CD4-positive, alpha-beta T cell (primary cell): ENCODE data around the gene LYPD6B. TPM values are rescaled to one million over a fixed set of nuclear protein-coding genes. Genes with fewer than 3 reads are reported as not detected.

Experiments
- ATAC-seq: fragments of 200-7000 bp; cut with Tn5 transposase; one replicate; pipeline ENCODE4 v1.10.0; 2022; ENCODE audit warnings: mild to moderate bottlenecking; ENCODE audit not compliant: poor library complexity
- CTCF ChIA-PET: fragments of 350-600 bp; sonication (Branson Sonifier 250); formaldehyde crosslinking; loops from one replicate; lab custom pipeline; 2021; ENCODE audit warnings: antibody characterized with exemption, inconsistent platforms; lab: Charles Lee
- POLR2A ChIA-PET: fragments of 350-600 bp; sonication (Branson Sonifier 250); formaldehyde crosslinking; loops from one replicate; lab custom pipeline; 2021; ENCODE audit warnings: antibody characterized with exemption, inconsistent platforms; lab: Charles Lee
- DNase-seq, 14 experiments: peaks; one replicate each; pipeline ENCODE4 v3.0.0-alpha.2; 2013 to 2020; ENCODE audit warnings: mixed read lengths in 2 of 14
- H3K27ac ChIP-seq, 2 donors: one replicate each; pipeline versions ENCODE4 v1.5.1 to v1.7.0; 2013; ENCODE audit warnings: low read length in 2 of 2, low read depth in 1 of 2, mild to moderate bottlenecking in 1 of 2
- H3K27me3 ChIP-seq, 2 experiments: 1 replicate in 1 of 2; 2 replicates in 1 of 2; pipeline versions ENCODE4 v1.6.1 to v1.7.0; 2013; ENCODE audit warnings: low read length in 2 of 2, control low read depth in 1 of 2, mild to moderate bottlenecking in 1 of 2, moderate library complexity in 1 of 2; ENCODE audit not compliant: insufficient read depth in 2 of 2, control insufficient read depth in 1 of 2
- H3K36me3 ChIP-seq: one replicate; pipeline ENCODE4 v1.6.1; 2013; ENCODE audit warnings: low read length, control low read depth; ENCODE audit not compliant: insufficient read depth
- H3K4me1 ChIP-seq: one replicate; pipeline ENCODE4 v1.6.1; 2013; ENCODE audit warnings: low read length, control low read depth; ENCODE audit not compliant: insufficient read depth
- H3K4me3 ChIP-seq: one replicate; pipeline ENCODE4 v1.5.1; 2013; ENCODE audit warnings: mild to moderate bottlenecking, low read length, moderate library complexity
- H3K9me3 ChIP-seq, 2 experiments: 1 replicate in 1 of 2; 2 replicates in 1 of 2; pipeline versions ENCODE4 v1.6.1 to v1.7.0; 2013; ENCODE audit warnings: low read length in 2 of 2, mild to moderate bottlenecking in 2 of 2, control low read depth in 1 of 2, moderate library complexity in 1 of 2; ENCODE audit not compliant: control insufficient read depth in 1 of 2, insufficient read depth in 1 of 2
- H3K27ac Mint-ChIP-seq: one replicate; pipeline ENCODE4 v1.8.0; 2020; ENCODE audit warnings: mixed read lengths
- H3K27me3 Mint-ChIP-seq: one replicate; pipeline ENCODE4 v1.8.0; 2021; ENCODE audit warnings: mixed read lengths
- H3K36me3 Mint-ChIP-seq: one replicate; pipeline ENCODE4 v1.8.0; 2021; ENCODE audit warnings: low read depth, mixed read lengths
- H3K4me1 Mint-ChIP-seq: one replicate; pipeline ENCODE4 v1.8.0; 2021; ENCODE audit warnings: low read depth, mixed read lengths
- H3K4me3 Mint-ChIP-seq: one replicate; pipeline ENCODE4 v1.8.0; 2020; ENCODE audit warnings: mild to moderate bottlenecking, mixed read lengths
- H3K9me3 Mint-ChIP-seq: one replicate; pipeline ENCODE4 v1.8.0; 2020; ENCODE audit warnings: mixed read lengths
- CTCF ChIP-seq: fragments of 200-600 bp; IDR thresholded peaks from one replicate; pipeline ENCODE4 v1.8.0; 2022; ENCODE audit warnings: antibody characterized with exemption, mild to moderate bottlenecking
- intact Hi-C, 2 experiments: fragments of 100-400 bp; cut with DNase I in 1 of 2; cut with micrococcal nuclease in 1 of 2; formaldehyde crosslinking; loops; one replicate each; pipeline versions ENCODE4 v1.15.1 to v1.9.0; 2023 to 2025; cut with DNase I, micrococcal nuclease
- total RNA-seq, 174 experiments: library from RNA in 2 of 174; stranded (reverse) in 2 of 174; gene quantifications; one replicate each; pipeline ENCODE4 v1.2.3 and lab custom pipeline; 2021 to 2026

Gene LYPD6B
- total RNA-seq, 2 experiments from 2014 or later = not detected

- Histone ChIP-seq H3K27ac (no peak overlapping the region), H3K27me3 (peaks cover 2 to 16% of the 10 kb centered on the region in 2 experiments), H3K4me1 (no peaks in the 10 kb centered on the region), H3K4me3 (no peak overlapping the region), H3K36me3 (no peaks in the 10 kb centered on the region), H3K9me3 (no peaks in the 10 kb centered on the region)
- no peak for DNase-seq
- Mint-ChIP-seq H3K27me3 (peaks cover 66% of the 10 kb centered on the region), H3K9me3 (no peaks in the 10 kb centered on the region), H3K4me3 (no peak overlapping the region), H3K36me3 (no peaks in the 10 kb centered on the region), H3K27ac (no peak overlapping the region), H3K4me1 (no peaks in the 10 kb centered on the region)
- intact Hi-C loops = no loop called here
- CTCF ChIA-PET = no interaction called here
- POLR2A ChIA-PET = no interaction called here
- no peak for ATAC-seq
- TF ChIP-seq CTCF = no peak
Observed at GRCh38 chr2:149089068-149089467, 50.6 kb downstream of the LYPD6B start.

- Histone ChIP-seq H3K27ac (no peak overlapping the region), H3K36me3 (no peaks in the 10 kb centered on the region), H3K27me3 (peaks cover 2 to 16% of the 10 kb centered on the region in 2 experiments), H3K4me1 (no peaks in the 10 kb centered on the region), H3K9me3 (no peaks in the 10 kb centered on the region), H3K4me3 (no peak overlapping the region)
- no peak overlapping the region for H3K4me3 Mint-ChIP-seq
- CTCF ChIA-PET = no interaction called here
- no peaks in the 10 kb centered on the region for H3K9me3 Mint-ChIP-seq
- peaks cover 66% of the 10 kb centered on the region for H3K27me3 Mint-ChIP-seq
- H3K27ac Mint-ChIP-seq = no peak overlapping the region
- DNase-seq (no peak), ATAC-seq (no peak)
- POLR2A ChIA-PET = no interaction called here
- intact Hi-C loops = no loop called here
- no peaks in the 10 kb centered on the region for H3K4me1 Mint-ChIP-seq
- no peaks in the 10 kb centered on the region for H3K36me3 Mint-ChIP-seq
- TF ChIP-seq CTCF = no peak
Observed at GRCh38 chr2:149090706-149091105, 52.2 kb downstream of the LYPD6B start.

- TF ChIP-seq CTCF = no peak
- Mint-ChIP-seq H3K4me1 (no peaks in the 10 kb centered on the region), H3K36me3 (no peaks in the 10 kb centered on the region), H3K4me3 (no peak overlapping the region), H3K9me3 (no peaks in the 10 kb centered on the region), H3K27ac (no peak overlapping the region), H3K27me3 (peaks cover 46% of the 10 kb centered on the region)
- intact Hi-C loops = no loop called here
- ChIA-PET CTCF (no interaction called here), POLR2A (no interaction called here)
- Histone ChIP-seq H3K27me3 (peaks cover 2 to 16% of the 10 kb centered on the region in 2 experiments), H3K9me3 (no peaks in the 10 kb centered on the region), H3K4me3 (no peak overlapping the region), H3K36me3 (no peaks in the 10 kb centered on the region), H3K4me1 (no peaks in the 10 kb centered on the region), H3K27ac (no peak overlapping the region)
- DNase-seq (no peak), ATAC-seq (no peak)
Observed at GRCh38 chr2:149093579-149093978, 55.1 kb downstream of the LYPD6B start.
